Forelimb muscle (tissue), 1 donor: ENCODE results near the gene SGK1. TPM values are rescaled to one million over a fixed set of nuclear protein-coding genes. Genes with fewer than 3 reads are reported as not detected.
"Not testable (repeated sequence)": the region's sequence is repeated elsewhere in the genome, so short reads cannot be mapped to it uniquely, and the experiment has no call there.

Experiments used
- DNase-seq: peaks from one replicate; pipeline ENCODE4 v3.0.0-alpha.2; 2013; ENCODE audit warnings: low read depth
- polyA plus RNA-seq: library from polyadenylated mRNA; unstranded; fragments of 120-200 nt; gene quantifications from one replicate; pipeline ENCODE4 v1.2.1, GENCODE V29; 2013; ENCODE audit not compliant: insufficient read length

SGK1 gene
- polyA plus RNA-seq, 1 donor = 27.7 TPM

GRCh38 chr6:134253681-134254080, 64.2 kb downstream of the SGK1 start:
- DNase-seq = no peak

- DNase-seq = no peak
Observed at GRCh38 chr6:134251320-134251719, 66.6 kb downstream of the SGK1 start.

- DNase-seq = no peak
Observed at GRCh38 chr6:134250776-134251175, 67.1 kb downstream of the SGK1 start.

- DNase-seq = no peak
Observed at GRCh38 chr6:134249759-134250602, 67.9 kb downstream of the SGK1 start.

GRCh38 chr6:134249239-134249758, 68.6 kb downstream of the SGK1 start:
- no peak for DNase-seq

GRCh38 chr6:134247844-134248580, 69.9 kb downstream of the SGK1 start:
- DNase-seq = no peak

- no peak for DNase-seq
Observed at GRCh38 chr6:134247231-134247833, 70.6 kb downstream of the SGK1 start.

- no peak for DNase-seq
Observed at GRCh38 chr6:134245706-134246105, 72.2 kb downstream of the SGK1 start.

- no peak for DNase-seq
Observed at GRCh38 chr6:134245041-134245440, 72.9 kb downstream of the SGK1 start.

- no peak for DNase-seq
Observed at GRCh38 chr6:134240665-134241431, 77.1 kb downstream of the SGK1 start.

GRCh38 chr6:134238960-134239795, 78.7 kb downstream of the SGK1 start:
- DNase-seq = no peak

- DNase-seq = no peak
Observed at GRCh38 chr6:134238006-134238405, 79.9 kb downstream of the SGK1 start.

GRCh38 chr6:134235937-134236751, 81.8 kb downstream of the SGK1 start:
- no peak for DNase-seq

GRCh38 chr6:134235334-134235733, 82.6 kb downstream of the SGK1 start:
- DNase-seq = not testable (repeated sequence)

- no peak for DNase-seq
Observed at GRCh38 chr6:134233180-134233955, 84.5 kb downstream of the SGK1 start.

- no peak for DNase-seq
Observed at GRCh38 chr6:134230940-134231339, 87.0 kb downstream of the SGK1 start.

- no peak for DNase-seq
Observed at GRCh38 chr6:134230087-134230700, 87.7 kb downstream of the SGK1 start.

GRCh38 chr6:134229520-134229919, 88.4 kb downstream of the SGK1 start:
- no peak for DNase-seq
